GM21619 (cell line): ENCODE measurements around the gene L1CAM.

Experiments
- ATAC-seq: cut with Tn5 transposase; IDR thresholded peaks from one replicate; pipeline ENCODE4 v1.9.1; 2021; ENCODE audit not compliant: unreplicated experiment

L1CAM gene

GRCh38 chrX:153925739-153926551 is 40.0 kb upstream of the L1CAM start, which contains the start of gene ARHGAP4:
Gene ARHGAP4, minus strand, starts transcription at chrX:153926264. Its CDS starts 62 bp downstream, at chrX:153926202.
- ATAC-seq: no peak

DNA sequence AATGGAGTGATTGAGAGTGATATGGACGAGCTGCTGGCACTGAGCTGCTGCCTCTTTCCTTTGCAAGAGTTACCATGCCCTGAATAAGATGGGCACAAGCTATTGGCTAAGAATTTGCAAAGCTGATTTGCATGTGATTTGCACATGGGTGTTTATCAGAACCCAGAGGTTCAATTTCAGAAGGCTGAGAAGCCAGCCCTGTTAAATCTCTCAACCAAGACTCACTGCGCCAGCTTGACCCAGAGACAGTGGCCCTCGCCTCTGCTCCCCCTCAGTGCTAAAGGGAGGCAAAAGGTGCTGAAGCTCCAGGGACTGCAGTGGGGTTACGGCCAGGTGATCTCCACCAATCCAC is 39.4 kb upstream of the L1CAM start:
- no peak for ATAC-seq

DNA sequence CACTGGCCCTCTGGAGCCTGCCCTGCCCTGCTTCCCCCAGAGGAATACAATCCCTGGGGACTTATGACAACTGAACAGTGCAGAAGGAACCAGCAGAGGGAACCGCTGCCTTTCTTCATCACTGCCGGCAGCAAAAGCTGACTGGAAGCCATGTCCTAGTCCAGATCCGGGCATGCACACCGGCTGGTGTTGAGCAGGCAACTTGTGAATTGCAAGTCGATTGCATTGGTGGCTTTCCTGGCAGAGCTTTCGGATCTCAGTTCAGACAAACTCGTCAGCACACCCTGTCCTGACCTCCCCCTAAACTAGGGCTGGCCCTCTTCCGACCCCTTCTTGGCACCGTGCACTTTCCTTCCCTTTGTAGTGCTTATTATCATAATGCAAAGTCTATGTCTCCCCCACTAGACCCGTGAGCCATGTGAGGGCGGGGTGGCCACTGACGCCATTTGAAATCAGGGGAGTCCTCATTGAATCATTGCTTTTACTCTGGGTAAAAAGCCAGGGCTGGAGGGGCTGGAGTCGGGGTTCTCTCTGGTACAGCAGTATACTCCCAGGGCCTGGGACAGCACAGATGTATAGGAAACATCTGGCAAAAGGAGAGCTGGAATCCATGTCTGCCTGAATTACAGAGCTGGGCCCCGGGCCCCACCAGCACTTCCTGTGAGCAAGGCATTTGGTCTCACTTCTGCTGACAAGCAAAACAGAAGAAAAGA is 38.3 kb upstream of the L1CAM start:
- no peak for ATAC-seq

DNA sequence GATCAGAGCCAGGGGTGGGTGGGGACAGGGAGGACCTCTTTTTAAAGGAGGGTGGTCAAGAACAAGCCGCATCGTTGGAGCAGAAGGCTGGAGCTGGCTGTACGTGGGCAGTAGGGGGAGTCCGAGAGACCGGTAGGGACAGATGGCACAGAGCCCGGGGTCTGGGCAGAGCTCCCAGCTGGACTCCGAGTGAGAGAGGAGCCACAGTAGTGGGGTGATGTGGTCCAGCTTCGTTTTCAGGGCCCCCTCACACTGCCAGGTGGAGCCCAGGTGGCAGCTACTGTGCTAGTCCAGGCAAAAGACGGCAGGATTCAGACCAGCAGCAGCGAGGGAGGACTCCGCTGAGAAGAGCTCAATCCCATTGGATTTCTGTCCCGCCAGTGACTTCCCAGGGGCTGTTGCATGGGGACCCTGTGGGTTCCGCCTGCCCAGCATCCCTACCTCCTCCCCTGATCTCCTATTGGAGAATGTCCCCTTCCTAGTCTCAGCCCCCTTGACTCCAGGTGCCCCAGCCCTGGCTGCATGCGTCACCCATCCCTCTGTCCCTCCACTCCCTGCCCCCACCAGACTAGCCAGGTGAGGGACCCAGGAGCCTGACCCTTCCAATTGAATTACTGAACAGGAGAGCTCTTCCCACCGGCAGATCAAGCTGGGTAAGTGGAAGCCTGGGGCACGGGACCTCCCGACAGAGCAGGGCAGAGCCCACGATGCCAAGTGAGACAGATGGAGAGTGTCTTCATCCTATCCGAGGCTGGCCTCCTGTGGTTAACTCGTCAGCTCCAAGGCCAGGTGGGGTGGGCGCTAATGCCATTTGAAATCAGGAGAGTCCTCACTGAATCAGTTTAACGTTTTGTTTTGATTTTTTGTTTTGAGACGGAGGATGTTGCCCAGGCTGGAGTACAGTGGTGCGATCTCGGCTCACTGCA is 37.2 kb upstream of the L1CAM start:
- ATAC-seq: no peak

DNA sequence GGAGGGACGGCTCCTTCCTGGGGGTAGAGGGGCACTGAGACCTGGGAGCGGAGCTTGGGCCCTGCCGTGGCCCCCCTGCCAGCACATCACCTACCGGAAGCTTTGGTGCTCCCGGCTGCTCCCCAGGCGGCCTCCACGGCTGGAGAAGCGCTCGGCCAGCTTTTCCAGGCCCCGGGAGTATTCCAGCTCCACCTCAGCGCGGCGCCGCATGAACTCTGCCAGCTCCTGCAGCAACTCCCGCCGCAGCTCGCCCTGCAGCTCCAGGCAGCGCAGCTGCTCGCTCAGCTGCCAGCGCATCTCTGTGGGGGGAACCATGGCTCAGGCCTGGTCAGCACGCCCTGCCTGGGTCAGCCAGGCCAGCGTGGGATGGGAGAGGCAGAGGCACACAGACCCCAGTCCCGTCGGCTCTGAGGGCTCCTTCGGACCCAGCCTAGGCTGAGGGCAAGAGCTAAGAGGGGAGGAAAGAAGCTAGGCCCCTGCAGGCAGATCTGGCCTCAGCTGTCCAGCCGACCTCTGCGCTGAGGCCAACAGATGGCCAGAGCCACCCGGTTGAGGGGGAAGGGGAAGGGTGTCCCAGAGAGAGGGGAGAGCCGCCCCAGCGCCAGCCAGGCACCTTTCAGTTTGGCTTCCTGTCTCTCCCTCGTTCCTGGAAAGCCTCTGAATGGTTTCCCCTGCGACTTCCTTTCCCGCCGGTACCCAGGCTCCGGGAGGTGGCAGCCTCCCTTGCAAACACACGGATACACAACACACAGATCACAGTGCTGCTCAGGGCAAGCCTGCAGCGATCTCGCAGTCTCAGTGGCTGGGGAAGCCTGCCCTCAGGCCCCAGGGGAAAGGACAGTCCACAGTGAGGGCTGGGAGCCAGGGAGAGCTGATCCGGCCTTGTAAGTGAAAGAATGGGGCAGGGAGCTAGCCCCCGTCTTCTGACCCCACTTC is 35.8 kb upstream of the L1CAM start:
- no peak for ATAC-seq

- no peak for ATAC-seq
These were observed 35.1 kb upstream of the L1CAM start for GRCh38 chrX:153921070-153921469.

- ATAC-seq: no peak
These were observed 34.6 kb upstream of the L1CAM start for GRCh38 chrX:153920546-153920945.

DNA sequence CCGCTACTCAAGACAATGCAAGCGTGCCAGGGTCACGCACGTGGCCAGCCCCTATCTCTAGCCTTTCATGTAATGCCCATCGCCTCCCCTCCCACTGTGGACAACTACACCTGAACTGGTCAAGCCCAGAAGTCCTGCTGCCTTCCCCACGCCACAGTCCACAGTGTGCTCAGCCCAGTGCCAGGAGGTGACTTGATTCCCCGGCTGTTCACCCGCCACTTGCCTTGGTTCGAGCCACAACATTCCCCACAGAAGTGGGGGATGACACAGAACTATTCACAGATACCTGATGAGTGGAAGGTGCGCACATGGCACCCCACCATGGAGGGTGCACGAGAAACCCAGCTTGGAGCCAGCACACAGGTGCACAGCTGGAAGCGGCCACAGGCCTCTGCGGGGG is 33.3 kb upstream of the L1CAM start:
- no peak for ATAC-seq

DNA sequence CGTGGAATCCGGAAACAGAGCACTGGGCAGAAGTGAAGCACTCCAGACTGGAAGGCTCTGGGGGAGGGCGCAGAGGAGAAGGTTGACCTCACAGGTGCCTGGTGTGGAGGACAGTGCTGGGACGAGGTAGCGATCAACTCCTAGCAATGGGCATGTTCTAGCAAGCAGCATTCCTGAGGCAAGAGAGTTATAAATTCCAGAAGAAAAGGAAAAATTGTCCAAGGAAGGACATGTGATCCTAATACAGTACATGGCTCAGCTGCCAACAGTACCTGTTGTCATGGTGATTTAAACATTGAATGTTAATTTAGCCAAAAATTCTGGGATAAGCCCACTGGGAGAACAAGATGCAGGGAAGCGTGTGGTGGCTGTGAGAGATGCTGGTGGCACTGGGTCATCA is 31.9 kb upstream of the L1CAM start:
- ATAC-seq: no peak

- no peak for ATAC-seq
These were observed 27.7 kb upstream of the L1CAM start for GRCh38 chrX:153913701-153914100.

DNA sequence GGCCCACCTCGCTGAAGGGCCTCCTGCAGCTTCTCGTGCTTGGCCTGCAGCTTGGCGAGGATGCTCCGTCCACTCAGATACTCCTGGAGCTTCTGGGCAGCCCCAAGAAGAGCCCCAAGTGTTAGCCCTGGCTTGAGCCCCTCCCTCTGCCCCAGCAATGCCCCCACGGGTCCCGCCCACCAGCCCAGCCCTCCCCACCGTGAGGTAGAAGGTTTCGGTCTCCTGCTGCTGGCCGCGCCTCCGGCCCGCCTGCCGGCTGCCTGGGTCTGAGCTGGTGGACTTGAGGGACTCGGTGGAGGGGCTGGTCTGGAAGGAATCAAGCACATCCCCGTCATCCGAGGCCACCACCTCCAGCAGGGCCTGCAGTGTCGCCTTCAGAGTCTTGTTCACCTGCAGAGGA is 27.2 kb upstream of the L1CAM start:
- no peak for ATAC-seq

DNA sequence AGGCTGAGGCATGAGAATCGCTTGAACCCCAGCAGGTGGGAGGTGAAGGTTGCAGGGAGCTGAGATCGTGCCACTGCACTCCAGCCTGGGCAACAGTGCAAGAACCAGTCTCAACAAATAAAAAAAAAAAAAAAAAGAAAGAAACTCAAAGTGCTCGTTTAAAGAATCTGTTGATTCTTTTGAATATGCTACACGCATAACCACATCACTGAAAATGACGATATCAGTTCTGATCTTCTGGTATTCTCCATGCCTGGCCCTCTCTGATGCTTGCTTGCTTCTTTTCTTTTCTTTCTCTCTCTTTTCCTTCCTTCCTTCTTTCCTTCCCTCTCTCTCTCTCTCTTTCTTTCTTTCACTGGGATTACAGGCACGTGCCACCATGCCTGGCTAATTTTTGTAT is 25.8 kb upstream of the L1CAM start:
- no peak for ATAC-seq

- ATAC-seq: no peak
These were observed 24.5 kb upstream of the L1CAM start for GRCh38 chrX:153910446-153910845.

DNA sequence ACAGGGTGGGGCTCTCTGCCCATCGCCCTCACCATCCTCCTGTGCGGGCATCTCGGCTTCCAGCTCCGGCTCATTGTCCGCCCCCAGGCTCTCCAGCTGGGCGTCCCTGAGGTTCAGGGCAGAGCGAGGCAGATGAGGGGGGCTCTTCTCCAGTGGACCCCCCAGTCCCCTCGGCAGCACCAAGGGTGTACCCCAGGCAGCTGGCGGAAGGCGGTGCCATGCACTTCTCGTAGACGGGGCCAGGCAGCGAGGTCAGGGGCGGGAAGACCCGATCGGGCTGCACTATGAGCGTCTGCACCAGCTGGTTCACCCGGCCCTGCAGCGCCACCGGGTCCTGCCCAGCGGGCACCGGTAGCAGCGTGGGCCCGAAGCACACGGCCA is 24.0 kb upstream of the L1CAM start:
- ATAC-seq: no peak

GRCh38 chrX:153909024-153909979 is 23.3 kb upstream of the L1CAM start:
- ATAC-seq: no peak

DNA sequence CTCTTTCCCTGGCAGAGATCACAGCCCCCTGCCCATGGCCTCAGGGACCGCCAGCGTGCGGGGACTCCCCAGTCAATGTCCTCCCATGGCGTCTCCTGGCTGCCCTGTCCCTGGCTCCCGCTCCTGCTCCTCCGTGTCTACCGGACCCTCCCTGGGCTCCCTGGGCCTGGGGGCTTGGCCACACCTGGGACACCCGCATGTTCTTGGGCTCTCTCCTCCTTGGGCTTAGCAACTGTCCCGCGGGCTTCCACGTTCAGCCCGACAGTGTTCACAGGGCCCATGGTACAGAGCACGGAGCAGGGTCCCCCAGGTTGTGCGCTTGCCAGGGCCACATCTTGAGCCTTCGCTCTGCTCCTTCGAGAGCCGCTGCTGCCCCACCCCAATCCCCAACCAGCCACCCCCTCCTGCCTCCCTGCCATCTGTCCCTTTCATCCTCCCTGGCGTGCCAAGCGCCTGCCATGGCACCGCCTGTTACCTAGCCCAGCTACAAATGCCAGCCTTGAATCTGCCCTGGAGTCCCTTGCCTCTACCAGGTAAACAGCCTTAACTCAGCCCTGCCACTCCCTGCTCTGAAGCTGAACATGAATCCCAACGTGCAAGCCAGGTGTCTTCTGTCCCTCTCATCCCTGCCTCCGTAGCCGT is 22.4 kb upstream of the L1CAM start:
- no peak for ATAC-seq

GRCh38 chrX:153907456-153907855 is 21.5 kb upstream of the L1CAM start:
- no peak for ATAC-seq

DNA sequence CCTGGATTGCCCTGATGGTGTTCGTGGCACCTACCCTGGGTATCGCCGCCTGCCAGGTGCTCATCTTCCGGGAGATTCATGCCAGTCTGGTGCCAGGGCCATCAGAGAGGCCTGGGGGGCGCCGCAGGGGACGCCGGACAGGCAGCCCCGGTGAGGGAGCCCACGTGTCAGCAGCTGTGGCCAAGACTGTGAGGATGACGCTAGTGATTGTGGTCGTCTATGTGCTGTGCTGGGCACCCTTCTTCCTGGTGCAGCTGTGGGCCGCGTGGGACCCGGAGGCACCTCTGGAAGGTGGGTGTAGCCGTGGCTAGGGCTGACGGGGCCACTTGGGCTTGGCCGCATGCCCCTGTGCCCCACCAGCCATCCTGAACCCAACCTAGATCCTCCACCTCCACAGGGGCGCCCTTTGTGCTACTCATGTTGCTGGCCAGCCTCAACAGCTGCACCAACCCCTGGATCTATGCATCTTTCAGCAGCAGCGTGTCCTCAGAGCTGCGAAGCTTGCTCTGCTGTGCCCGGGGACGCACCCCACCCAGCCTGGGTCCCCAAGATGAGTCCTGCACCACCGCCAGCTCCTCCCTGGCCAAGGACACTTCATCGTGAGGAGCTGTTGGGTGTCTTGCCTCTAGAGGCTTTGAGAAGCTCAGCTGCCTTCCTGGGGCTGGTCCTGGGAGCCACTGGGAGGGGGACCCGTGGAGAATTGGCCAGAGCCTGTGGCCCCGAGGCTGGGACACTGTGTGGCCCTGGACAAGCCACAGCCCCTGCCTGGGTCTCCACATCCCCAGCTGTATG is 20.3 kb upstream of the L1CAM start:
- ATAC-seq: no peak
